ENCODE results near the gene CFAP100.

DNA sequence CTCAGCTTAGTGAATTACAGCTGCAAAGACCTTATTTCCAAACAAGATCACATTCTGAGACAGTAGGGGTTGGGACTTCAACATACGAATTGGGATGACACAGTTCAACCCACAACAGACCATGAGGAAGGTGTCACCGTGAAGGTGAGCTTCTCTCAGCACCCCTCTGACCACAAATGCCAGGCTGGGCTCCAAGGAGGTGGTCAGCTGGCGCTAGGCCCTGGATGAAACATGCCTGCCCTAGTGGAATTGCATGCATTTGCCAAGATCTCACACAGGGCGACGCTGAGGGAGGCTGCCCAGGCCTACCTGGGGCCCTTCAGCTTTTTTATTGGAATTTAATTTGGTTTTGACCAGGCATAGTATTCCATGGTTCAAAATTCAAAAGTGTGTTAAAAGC lies 1.8 kb downstream of the CFAP100 start:
- TF ChIP-seq, protein P1, sequence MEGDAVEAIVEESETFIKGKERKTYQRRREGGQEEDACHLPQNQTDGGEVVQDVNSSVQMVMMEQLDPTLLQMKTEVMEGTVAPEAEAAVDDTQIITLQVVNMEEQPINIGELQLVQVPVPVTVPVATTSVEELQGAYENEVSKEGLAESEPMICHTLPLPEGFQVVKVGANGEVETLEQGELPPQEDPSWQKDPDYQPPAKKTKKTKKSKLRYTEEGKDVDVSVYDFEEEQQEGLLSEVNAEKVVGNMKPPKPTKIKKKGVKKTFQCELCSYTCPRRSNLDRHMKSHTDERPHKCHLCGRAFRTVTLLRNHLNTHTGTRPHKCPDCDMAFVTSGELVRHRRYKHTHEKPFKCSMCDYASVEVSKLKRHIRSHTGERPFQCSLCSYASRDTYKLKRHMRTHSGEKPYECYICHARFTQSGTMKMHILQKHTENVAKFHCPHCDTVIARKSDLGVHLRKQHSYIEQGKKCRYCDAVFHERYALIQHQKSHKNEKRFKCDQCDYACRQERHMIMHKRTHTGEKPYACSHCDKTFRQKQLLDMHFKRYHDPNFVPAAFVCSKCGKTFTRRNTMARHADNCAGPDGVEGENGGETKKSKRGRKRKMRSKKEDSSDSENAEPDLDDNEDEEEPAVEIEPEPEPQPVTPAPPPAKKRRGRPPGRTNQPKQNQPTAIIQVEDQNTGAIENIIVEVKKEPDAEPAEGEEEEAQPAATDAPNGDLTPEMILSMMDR (IDR thresholded peaks at IDR 0.05): no peak
- no peak for TF ChIP-seq EZH2 (IDR thresholded peaks at IDR 0.05)
- TF ChIP-seq EZH2phosphoT487 (IDR thresholded peaks at IDR 0.05): no peak

Measured in neural progenitor cell (in vitro differentiated cells).